NB4 (cell line): ENCODE results near the gene ARFGAP1.

Experiments
- CTCF ChIP-seq: IDR thresholded peaks from one replicate; pipeline ENCODE4 v1.5.1; 2012; ENCODE audit warnings: low read depth, low read length
- MAX ChIP-seq: IDR thresholded peaks from 2 replicates; pipeline ENCODE4 v1.6.1; 2011; ENCODE audit warnings: low read depth, low read length
- POLR2A ChIP-seq: IDR thresholded peaks from 2 replicates; pipeline ENCODE4 v1.6.1; 2011; ENCODE audit warnings: mild to moderate bottlenecking; ENCODE audit not compliant: insufficient read length; ENCODE audit errors: extremely low read depth

- no peak for TF ChIP-seq CTCF
- TF ChIP-seq MAX: no peak
- no peak for TF ChIP-seq POLR2A
Measured at GRCh38 chr20:63247671-63248228, 24.9 kb upstream of the ARFGAP1 start.
